GM12892 (cell line): Measurements from ENCODE around the gene NAP1L4.

Experiments used
- POLR2A ChIP-seq: IDR thresholded peaks from 2 replicates; pipeline ENCODE4 v1.6.1; 2011; ENCODE audit warnings: low read depth, low read length, control low read depth
- POLR2AphosphoS5 ChIP-seq: IDR thresholded peaks from 2 replicates; pipeline ENCODE4 v1.6.1; 2011; ENCODE audit warnings: low read depth, low read length, control low read depth

GRCh38 chr11:2896047-2896446 is 96.1 kb downstream of the NAP1L4 start:
- TF ChIP-seq POLR2A = no peak
- no peak for TF ChIP-seq POLR2AphosphoS5
